K562 (cell line): ENCODE measurements around the gene PQBP1. TPM values are rescaled to one million over a fixed set of nuclear protein-coding genes. Genes with fewer than 3 reads are reported as not detected.

Experiments used
- ATF1 ChIP-seq, 2 experiments: fragments of 450-650 bp in 1 of 2; IDR thresholded peaks; 2 replicates each; pipeline ENCODE4 v1.6.1; 2016; ENCODE audit warnings: missing compliant biosample characterization in 1 of 2, missing genetic modification characterization in 1 of 2
- BACH1 ChIP-seq: fragments of 200-800 bp; sonication (Bioruptor generic); IDR thresholded peaks from 2 replicates; pipeline ENCODE4 v1.6.1; 2016; ENCODE audit warnings: missing genetic modification characterization, missing compliant biosample characterization
- EP300 ChIP-seq: IDR thresholded peaks from 2 replicates; pipeline ENCODE4 v1.6.1; 2012; ENCODE audit warnings: low read length, improper control_type of control experiment
- EWSR1 ChIP-seq: fragments of 450-650 bp; IDR thresholded peaks from 2 replicates; pipeline ENCODE4 v1.6.1; 2018; ENCODE audit warnings: borderline replicate concordance, mild to moderate bottlenecking, low read depth, moderate library complexity; ENCODE audit not compliant: partially characterized antibody
- GTF2A2 ChIP-seq: IDR thresholded peaks from 2 replicates; pipeline ENCODE4 v1.6.1; 2016; ENCODE audit warnings: mild to moderate bottlenecking, missing genetic modification characterization, missing compliant biosample characterization
- MAFF ChIP-seq: IDR thresholded peaks from 2 replicates; pipeline ENCODE4 v1.6.1; 2012; ENCODE audit warnings: low read length, improper control_type of control experiment
- PHB2 ChIP-seq: fragments of 450-650 bp; IDR thresholded peaks from 2 replicates; pipeline ENCODE4 v1.6.1; 2017; ENCODE audit warnings: low read depth
- SMAD2 ChIP-seq: fragments of 150-350 bp; IDR thresholded peaks from 2 replicates; pipeline ENCODE4 v1.6.1; 2014; ENCODE audit warnings: low read depth, mild to moderate bottlenecking, low read length
- SPI1 ChIP-seq: IDR thresholded peaks from 2 replicates; pipeline ENCODE4 v1.6.1; 2011; ENCODE audit warnings: low read depth, low read length, control low read depth, borderline replicate concordance
- TAF9B ChIP-seq: fragments of 450-650 bp; IDR thresholded peaks from 2 replicates; pipeline ENCODE4 v1.6.1; 2018; ENCODE audit warnings: mild to moderate bottlenecking; ENCODE audit not compliant: partially characterized antibody
- ZNF75A ChIP-seq: fragments of 450-650 bp; formaldehyde crosslinking; IDR thresholded peaks from 2 replicates; pipeline ENCODE4 v1.4.0; 2020; ENCODE audit warnings: mild to moderate bottlenecking
- polyA plus RNA-seq, 8 experiments: library from polyadenylated mRNA; depleted of rRNA in 4 of 8; stranded (reverse) in 5 of 8; unstranded in 3 of 8; fragments of >200 nt; fragmentation: Nextera tagmentation in 2 of 8; fragmentation: Illumina TruSeq in 1 of 8; extraction: Ambion mirVana in 2 of 8; extraction: Trizol in 1 of 8; gene quantifications; 2 replicates each; pipeline versions ENCODE4 v1.2.1 to v1.2.3, GENCODE V29; 2011 to 2014; ENCODE audit warnings: inconsistent platforms in 1 of 8, missing spikeins in 1 of 8
- total RNA-seq, 7 experiments: library from RNA; depleted of rRNA in 6 of 7; stranded (reverse); fragments of >200 nt in 6 of 7; fragmentation: Illumina TruSeq in 2 of 7; extraction: Trizol in 2 of 7; gene quantifications; 2 replicates each; pipeline versions ENCODE4 v1.2.1 to v1.2.3, GENCODE V29; 2011 to 2021; ENCODE audit warnings: low replicate concordance in 1 of 7
- TF ChIP-seq, protein P1 (sequence below), 2 experiments: fragments of 450-650 bp; IDR thresholded peaks; 2 replicates each; pipeline ENCODE4 v1.6.1; 2016
- TF ChIP-seq, protein P2 (sequence below), 2 experiments: fragments of 450-650 bp in 1 of 2; IDR thresholded peaks; 2 replicates each; pipeline ENCODE4 v1.6.1; 2011 to 2017; ENCODE audit warnings: low read depth in 2 of 2, antibody characterized with exemption in 1 of 2, borderline replicate concordance in 1 of 2, low read length in 1 of 2, mild to moderate bottlenecking in 1 of 2, mixed read lengths in 1 of 2; ENCODE audit not compliant: control insufficient read depth in 1 of 2
- TF ChIP-seq, protein P3 (sequence below): sonication (generic); formaldehyde crosslinking; IDR thresholded peaks from 2 replicates; pipeline ENCODE4 v1.8.0; 2022; ENCODE audit warnings: mild to moderate bottlenecking, missing genetic modification reagents
- TF ChIP-seq, protein P4 (sequence below): fragments of 450-650 bp; IDR thresholded peaks from 2 replicates; pipeline ENCODE4 v1.6.1; 2016; ENCODE audit warnings: missing biosample characterization, missing genetic modification characterization
- TF ChIP-seq, protein P5 (sequence below), 2 experiments: fragments of 450-650 bp in 1 of 2; sonication (generic) in 1 of 2; formaldehyde crosslinking; conservative IDR thresholded peaks; 2 replicates each; pipeline versions ENCODE4 v1.4.0 to v1.8.1; 2020 to 2022; ENCODE audit warnings: mild to moderate bottlenecking in 1 of 2, missing genetic modification reagents in 1 of 2

The PQBP1 gene
- total and polyA plus RNA-seq, 9 of the 15 experiments (the other 6 are each of a cell fraction or from before 2014, with no cell fraction given) = 41.3 to 262 (median 112) TPM

DNA sequence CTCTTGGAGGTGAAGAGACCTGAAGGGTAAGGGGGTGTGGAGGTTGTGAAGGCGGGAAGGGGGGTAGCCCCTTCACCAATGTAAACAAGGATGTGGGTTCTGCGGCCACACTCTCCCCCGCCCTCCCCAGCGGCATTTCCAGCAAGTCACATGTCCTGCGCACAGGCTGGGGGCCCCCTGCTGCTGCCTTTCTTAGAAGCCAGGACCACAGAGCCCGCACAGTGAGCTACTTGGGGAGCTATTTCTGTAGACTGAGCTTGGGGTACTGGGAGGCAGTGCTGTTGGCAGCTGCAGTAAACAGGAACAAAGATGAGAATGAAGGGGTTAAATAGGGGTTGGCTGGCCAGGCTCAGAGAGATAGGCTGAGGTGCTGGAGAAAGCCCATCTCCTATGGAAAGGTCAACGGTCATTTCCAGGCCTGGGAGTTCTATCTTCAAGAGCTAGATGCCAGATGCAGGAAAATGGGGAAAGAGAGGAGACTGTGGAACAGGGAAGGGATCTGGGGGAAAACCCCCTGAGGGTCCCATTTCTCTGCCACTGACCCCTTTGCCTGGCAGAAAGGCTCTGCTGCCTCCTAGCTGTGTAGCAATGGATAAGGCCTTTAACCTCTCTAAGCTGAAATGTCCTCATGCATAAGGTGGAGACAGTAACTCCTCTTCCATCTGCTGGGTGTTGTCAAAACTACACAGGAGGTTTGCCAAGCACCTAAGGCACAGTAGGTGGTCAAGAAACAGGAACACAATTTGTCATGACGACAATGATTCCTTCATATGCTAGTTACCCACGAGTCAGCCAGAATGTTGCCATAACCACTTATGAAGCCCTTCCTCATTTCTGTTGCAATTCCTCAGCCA, 39.6 kb downstream of the PQBP1 start (continued):
- peak; percentile 27; the same call in 1 of the 2 replicates for TF ChIP-seq BACH1
- TF ChIP-seq EP300 = peak; percentile 80
- TF ChIP-seq ATF1 (CRISPR knock-in tag; IDR thresholded peaks at IDR 0.05) = no peak
- peak; percentile 40 for TF ChIP-seq ATF1 (tag; IDR thresholded peaks at IDR 0.05)
- TF ChIP-seq, protein P1, sequence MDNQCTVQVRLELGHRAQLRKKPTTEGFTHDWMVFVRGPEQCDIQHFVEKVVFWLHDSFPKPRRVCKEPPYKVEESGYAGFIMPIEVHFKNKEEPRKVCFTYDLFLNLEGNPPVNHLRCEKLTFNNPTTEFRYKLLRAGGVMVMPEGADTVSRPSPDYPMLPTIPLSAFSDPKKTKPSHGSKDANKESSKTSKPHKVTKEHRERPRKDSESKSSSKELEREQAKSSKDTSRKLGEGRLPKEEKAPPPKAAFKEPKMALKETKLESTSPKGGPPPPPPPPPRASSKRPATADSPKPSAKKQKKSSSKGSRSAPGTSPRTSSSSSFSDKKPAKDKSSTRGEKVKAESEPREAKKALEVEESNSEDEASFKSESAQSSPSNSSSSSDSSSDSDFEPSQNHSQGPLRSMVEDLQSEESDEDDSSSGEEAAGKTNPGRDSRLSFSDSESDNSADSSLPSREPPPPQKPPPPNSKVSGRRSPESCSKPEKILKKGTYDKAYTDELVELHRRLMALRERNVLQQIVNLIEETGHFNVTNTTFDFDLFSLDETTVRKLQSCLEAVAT (IDR thresholded peaks at IDR 0.05) = peak in 1 of 2 experiments; percentile 94; a peak in 2 of 4 replicates
- TF ChIP-seq SPI1 = peak; percentile 87
- TF ChIP-seq PHB2 = no peak
- no peak for TF ChIP-seq TAF9B
- TF ChIP-seq, protein P2, sequence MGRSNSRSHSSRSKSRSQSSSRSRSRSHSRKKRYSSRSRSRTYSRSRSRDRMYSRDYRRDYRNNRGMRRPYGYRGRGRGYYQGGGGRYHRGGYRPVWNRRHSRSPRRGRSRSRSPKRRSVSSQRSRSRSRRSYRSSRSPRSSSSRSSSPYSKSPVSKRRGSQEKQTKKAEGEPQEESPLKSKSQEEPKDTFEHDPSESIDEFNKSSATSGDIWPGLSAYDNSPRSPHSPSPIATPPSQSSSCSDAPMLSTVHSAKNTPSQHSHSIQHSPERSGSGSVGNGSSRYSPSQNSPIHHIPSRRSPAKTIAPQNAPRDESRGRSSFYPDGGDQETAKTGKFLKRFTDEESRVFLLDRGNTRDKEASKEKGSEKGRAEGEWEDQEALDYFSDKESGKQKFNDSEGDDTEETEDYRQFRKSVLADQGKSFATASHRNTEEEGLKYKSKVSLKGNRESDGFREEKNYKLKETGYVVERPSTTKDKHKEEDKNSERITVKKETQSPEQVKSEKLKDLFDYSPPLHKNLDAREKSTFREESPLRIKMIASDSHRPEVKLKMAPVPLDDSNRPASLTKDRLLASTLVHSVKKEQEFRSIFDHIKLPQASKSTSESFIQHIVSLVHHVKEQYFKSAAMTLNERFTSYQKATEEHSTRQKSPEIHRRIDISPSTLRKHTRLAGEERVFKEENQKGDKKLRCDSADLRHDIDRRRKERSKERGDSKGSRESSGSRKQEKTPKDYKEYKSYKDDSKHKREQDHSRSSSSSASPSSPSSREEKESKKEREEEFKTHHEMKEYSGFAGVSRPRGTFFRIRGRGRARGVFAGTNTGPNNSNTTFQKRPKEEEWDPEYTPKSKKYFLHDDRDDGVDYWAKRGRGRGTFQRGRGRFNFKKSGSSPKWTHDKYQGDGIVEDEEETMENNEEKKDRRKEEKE (IDR thresholded peaks at IDR 0.05; ENCODE audit: borderline replicate concordance in 1 of 2, control insufficient read depth in 1 of 2, low read depth in 2 of 2, low read length in 1 of 2) = no peak
- TF ChIP-seq, protein P3, sequence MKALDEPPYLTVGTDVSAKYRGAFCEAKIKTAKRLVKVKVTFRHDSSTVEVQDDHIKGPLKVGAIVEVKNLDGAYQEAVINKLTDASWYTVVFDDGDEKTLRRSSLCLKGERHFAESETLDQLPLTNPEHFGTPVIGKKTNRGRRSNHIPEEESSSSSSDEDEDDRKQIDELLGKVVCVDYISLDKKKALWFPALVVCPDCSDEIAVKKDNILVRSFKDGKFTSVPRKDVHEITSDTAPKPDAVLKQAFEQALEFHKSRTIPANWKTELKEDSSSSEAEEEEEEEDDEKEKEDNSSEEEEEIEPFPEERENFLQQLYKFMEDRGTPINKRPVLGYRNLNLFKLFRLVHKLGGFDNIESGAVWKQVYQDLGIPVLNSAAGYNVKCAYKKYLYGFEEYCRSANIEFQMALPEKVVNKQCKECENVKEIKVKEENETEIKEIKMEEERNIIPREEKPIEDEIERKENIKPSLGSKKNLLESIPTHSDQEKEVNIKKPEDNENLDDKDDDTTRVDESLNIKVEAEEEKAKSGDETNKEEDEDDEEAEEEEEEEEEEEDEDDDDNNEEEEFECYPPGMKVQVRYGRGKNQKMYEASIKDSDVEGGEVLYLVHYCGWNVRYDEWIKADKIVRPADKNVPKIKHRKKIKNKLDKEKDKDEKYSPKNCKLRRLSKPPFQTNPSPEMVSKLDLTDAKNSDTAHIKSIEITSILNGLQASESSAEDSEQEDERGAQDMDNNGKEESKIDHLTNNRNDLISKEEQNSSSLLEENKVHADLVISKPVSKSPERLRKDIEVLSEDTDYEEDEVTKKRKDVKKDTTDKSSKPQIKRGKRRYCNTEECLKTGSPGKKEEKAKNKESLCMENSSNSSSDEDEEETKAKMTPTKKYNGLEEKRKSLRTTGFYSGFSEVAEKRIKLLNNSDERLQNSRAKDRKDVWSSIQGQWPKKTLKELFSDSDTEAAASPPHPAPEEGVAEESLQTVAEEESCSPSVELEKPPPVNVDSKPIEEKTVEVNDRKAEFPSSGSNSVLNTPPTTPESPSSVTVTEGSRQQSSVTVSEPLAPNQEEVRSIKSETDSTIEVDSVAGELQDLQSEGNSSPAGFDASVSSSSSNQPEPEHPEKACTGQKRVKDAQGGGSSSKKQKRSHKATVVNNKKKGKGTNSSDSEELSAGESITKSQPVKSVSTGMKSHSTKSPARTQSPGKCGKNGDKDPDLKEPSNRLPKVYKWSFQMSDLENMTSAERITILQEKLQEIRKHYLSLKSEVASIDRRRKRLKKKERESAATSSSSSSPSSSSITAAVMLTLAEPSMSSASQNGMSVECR (CRISPR knock-in tag) = no peak
- TF ChIP-seq ZNF75A (CRISPR knock-in tag) = no peak
- TF ChIP-seq MAFF = no peak
- TF ChIP-seq, protein P4, sequence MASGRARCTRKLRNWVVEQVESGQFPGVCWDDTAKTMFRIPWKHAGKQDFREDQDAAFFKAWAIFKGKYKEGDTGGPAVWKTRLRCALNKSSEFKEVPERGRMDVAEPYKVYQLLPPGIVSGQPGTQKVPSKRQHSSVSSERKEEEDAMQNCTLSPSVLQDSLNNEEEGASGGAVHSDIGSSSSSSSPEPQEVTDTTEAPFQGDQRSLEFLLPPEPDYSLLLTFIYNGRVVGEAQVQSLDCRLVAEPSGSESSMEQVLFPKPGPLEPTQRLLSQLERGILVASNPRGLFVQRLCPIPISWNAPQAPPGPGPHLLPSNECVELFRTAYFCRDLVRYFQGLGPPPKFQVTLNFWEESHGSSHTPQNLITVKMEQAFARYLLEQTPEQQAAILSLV = no peak
- TF ChIP-seq, protein P5, sequence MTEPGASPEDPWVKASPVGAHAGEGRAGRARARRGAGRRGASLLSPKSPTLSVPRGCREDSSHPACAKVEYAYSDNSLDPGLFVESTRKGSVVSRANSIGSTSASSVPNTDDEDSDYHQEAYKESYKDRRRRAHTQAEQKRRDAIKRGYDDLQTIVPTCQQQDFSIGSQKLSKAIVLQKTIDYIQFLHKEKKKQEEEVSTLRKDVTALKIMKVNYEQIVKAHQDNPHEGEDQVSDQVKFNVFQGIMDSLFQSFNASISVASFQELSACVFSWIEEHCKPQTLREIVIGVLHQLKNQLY (CRISPR knock-in tag; conservative IDR thresholded peaks at IDR 0.05) = no peak
- TF ChIP-seq SMAD2 = no peak
- no peak for TF ChIP-seq GTF2A2 (tag)
- no peak for TF ChIP-seq EWSR1
